ENCODE measurements around the gene LCOR. TPM values are rescaled to one million over a fixed set of nuclear protein-coding genes. Genes with fewer than 3 reads are reported as not detected.
A peak's percentile ranks its signal among the peaks of the same experiment; 100 is the strongest.

The LCOR gene
- total and polyA plus RNA-seq, 9 of the 15 experiments (the other 6 are each of a cell fraction or from before 2014, with no cell fraction given), result 3.6 to 25.2 (median 14.4) TPM

DNA sequence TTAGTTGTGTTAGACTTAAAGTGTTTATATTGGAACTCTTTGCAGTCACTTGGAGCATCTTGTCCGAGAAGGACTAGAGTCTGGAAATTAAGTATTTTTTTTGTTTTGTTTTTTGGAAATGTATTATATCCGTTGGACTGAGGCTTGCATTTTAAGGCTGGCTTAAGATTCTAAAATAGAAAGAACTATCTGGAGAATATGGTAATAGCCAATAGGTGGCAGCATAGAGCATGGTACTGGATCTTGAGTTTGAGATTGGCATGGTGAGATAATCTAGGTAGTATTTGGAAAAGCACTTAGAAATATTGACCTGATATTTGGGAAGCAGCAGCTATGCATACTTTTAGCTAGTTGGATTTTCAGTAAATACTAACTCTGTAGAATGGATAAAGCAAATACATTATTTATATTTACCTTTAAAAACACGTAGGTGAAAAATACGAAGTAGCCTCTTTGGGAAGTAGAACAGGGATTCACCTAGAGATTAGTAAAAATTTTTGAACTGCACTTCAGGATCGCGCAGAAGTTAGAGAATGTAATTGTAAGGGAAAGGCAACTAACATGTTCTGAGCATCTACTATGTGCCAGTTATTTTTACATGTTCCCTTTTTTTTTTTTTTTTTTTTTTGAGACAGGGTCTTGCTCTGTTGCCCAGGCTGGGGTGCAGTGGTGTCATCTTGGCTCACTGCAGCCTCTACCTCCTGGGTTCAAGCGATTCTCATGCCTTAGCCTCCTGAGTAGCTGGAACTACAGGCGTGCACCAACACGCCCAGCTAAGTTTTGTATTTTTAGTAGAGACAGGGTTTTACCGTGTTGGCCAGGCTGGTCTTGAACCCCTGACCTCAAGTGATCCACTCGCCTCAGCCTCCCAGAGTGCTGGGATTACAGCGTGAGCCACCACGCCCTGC, 78.6 kb downstream of the LCOR start:
- H3K27me3 ChIP-seq (ENCODE audit: control insufficient read depth in 2 of 2, insufficient read depth in 2 of 2, low read length in 2 of 2), result no peaks in the 10 kb centered on the region
- H3K27ac ChIP-seq (ENCODE audit: extremely low read depth, low read depth, low read length), result no peak overlapping the region
- CTCF ChIA-PET (ENCODE audit: low intra/inter-chr PET ratio), result no interaction called here
- no peak overlapping the region for H3K4me3 ChIP-seq
- TF ChIP-seq, protein P1, sequence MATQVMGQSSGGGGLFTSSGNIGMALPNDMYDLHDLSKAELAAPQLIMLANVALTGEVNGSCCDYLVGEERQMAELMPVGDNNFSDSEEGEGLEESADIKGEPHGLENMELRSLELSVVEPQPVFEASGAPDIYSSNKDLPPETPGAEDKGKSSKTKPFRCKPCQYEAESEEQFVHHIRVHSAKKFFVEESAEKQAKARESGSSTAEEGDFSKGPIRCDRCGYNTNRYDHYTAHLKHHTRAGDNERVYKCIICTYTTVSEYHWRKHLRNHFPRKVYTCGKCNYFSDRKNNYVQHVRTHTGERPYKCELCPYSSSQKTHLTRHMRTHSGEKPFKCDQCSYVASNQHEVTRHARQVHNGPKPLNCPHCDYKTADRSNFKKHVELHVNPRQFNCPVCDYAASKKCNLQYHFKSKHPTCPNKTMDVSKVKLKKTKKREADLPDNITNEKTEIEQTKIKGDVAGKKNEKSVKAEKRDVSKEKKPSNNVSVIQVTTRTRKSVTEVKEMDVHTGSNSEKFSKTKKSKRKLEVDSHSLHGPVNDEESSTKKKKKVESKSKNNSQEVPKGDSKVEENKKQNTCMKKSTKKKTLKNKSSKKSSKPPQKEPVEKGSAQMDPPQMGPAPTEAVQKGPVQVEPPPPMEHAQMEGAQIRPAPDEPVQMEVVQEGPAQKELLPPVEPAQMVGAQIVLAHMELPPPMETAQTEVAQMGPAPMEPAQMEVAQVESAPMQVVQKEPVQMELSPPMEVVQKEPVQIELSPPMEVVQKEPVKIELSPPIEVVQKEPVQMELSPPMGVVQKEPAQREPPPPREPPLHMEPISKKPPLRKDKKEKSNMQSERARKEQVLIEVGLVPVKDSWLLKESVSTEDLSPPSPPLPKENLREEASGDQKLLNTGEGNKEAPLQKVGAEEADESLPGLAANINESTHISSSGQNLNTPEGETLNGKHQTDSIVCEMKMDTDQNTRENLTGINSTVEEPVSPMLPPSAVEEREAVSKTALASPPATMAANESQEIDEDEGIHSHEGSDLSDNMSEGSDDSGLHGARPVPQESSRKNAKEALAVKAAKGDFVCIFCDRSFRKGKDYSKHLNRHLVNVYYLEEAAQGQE (IDR thresholded peaks at IDR 0.05; ENCODE audit: borderline replicate concordance), result peak; percentile 20; the same call in 1 of the 2 replicates
- TF ChIP-seq, protein P1 (CRISPR knock-in tag; IDR thresholded peaks at IDR 0.05; ENCODE audit: low read depth), result no peak
- peak; percentile 50; the same call in 1 of the 2 replicates for TF ChIP-seq GATA2 (CRISPR knock-in tag; IDR thresholded peaks at IDR 0.05)
- TF ChIP-seq MAZ (CRISPR knock-in tag; conservative IDR thresholded peaks at IDR 0.05 in 1 of 2, IDR thresholded peaks at IDR 0.05 in 1 of 2), result no peak
- peak in 1 of 2 experiments; percentile 38; a peak in 2 of 4 replicates for TF ChIP-seq RAD21 (CRISPR knock-in tag; conservative IDR thresholded peaks at IDR 0.05 in 1 of 2, IDR thresholded peaks at IDR 0.05 in 1 of 2)
- no peak for TF ChIP-seq KDM2B (CRISPR knock-in tag; IDR thresholded peaks at IDR 0.05)
- TF ChIP-seq, protein P2, sequence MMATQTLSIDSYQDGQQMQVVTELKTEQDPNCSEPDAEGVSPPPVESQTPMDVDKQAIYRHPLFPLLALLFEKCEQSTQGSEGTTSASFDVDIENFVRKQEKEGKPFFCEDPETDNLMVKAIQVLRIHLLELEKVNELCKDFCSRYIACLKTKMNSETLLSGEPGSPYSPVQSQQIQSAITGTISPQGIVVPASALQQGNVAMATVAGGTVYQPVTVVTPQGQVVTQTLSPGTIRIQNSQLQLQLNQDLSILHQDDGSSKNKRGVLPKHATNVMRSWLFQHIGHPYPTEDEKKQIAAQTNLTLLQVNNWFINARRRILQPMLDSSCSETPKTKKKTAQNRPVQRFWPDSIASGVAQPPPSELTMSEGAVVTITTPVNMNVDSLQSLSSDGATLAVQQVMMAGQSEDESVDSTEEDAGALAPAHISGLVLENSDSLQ (IDR thresholded peaks at IDR 0.05), result 0 out of 2 replicates have a peak, but pooled peaks have one; percentile 26
- TF ChIP-seq SMARCA4 (IDR thresholded peaks at IDR 0.05), result 0 out of 2 replicates have a peak, but pooled peaks have one; percentile 21
- TF ChIP-seq, protein P3, sequence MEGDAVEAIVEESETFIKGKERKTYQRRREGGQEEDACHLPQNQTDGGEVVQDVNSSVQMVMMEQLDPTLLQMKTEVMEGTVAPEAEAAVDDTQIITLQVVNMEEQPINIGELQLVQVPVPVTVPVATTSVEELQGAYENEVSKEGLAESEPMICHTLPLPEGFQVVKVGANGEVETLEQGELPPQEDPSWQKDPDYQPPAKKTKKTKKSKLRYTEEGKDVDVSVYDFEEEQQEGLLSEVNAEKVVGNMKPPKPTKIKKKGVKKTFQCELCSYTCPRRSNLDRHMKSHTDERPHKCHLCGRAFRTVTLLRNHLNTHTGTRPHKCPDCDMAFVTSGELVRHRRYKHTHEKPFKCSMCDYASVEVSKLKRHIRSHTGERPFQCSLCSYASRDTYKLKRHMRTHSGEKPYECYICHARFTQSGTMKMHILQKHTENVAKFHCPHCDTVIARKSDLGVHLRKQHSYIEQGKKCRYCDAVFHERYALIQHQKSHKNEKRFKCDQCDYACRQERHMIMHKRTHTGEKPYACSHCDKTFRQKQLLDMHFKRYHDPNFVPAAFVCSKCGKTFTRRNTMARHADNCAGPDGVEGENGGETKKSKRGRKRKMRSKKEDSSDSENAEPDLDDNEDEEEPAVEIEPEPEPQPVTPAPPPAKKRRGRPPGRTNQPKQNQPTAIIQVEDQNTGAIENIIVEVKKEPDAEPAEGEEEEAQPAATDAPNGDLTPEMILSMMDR (IDR thresholded peaks at IDR 0.05 in 2 of 3, conservative IDR thresholded peaks at IDR 0.05 in 1 of 3; ENCODE audit: insufficient read depth in 2 of 3, low read depth in 1 of 3, low read length in 3 of 3), result peak; percentile 40 to 58 (median 56); a peak in 4 of 6 replicates
- no peak overlapping the region for H2AFZ ChIP-seq (ENCODE audit: low read depth, low read length)
- H3K9me3 ChIP-seq (replicated peaks; ENCODE audit: control insufficient read depth, insufficient read depth, low read depth, low read length), result no peaks in the 10 kb centered on the region
- POLR2A ChIA-PET, result no interaction called here
- intact Hi-C loops (cut with micrococcal nuclease) (loop anchor here (10.0 kb wide), 1 partner anchor 114 kb away; no protein-coding TSS in a partner anchor), in situ Hi-C loops (cut with MboI) (no loop called here)
- BruUV-seq (replicated peaks), result no TSS peak
- WGBS (ENCODE audit: insufficient coverage, low coverage, missing lambda C conversion rate), result 59% methylated on average over 12 of the region's 13 CpGs
- H3K36me3 ChIP-seq (ENCODE audit: control insufficient read depth, insufficient read depth, low read length), result peaks cover 5% of the 10 kb centered on the region; the same call in 2 of the 3 replicates
- ATAC-seq (peak; percentile 67; the same call in 2 of the 3 replicates), DNase-seq (ENCODE audit: extremely low read depth in 1 of 4, low spot score in 3 of 4) (peak; percentile 17 to 62 (median 30)), FAIRE-seq (peak; percentile 76)
- no peaks in the 10 kb centered on the region for H3K4me1 ChIP-seq (replicated peaks in 1 of 2; ENCODE audit: control insufficient read depth in 2 of 2, insufficient read depth in 2 of 2, low read length in 2 of 2)
- no peaks in the 10 kb centered on the region for H4K20me1 ChIP-seq (replicated peaks; ENCODE audit: control insufficient read depth, insufficient read depth, low read length)
- peaks cover 41% of the 10 kb centered on the region for H3K79me2 ChIP-seq (ENCODE audit: control insufficient read depth, insufficient read depth, low read length)
- no peak overlapping the region for H3K9ac ChIP-seq (ENCODE audit: insufficient read depth in 1 of 2, low read depth in 2 of 2, low read length in 2 of 2)
- no peak overlapping the region for H3K4me2 ChIP-seq (ENCODE audit: insufficient read depth, low read length)
- no peaks in the 10 kb centered on the region for H3K9me1 ChIP-seq (ENCODE audit: control insufficient read depth, insufficient read depth, low read length)
